CD14-positive monocyte (primary cell): ENCODE measurements around the gene AXIN1. TPM values are rescaled to one million over a fixed set of nuclear protein-coding genes. Genes with fewer than 3 reads are reported as not detected.
"Not testable (repeated sequence)": the region's sequence is repeated elsewhere in the genome, so short reads cannot be mapped to it uniquely, and the experiment has no call there.

ENCODE experiments used
- DNase-seq, 3 donors: peaks; one replicate each; pipeline ENCODE4 v3.0.0-alpha.2; 2011 to 2022
- H2AFZ ChIP-seq: 2 replicates; pipeline ENCODE4 v1.6.0; 2012; ENCODE audit warnings: mild to moderate bottlenecking, low read depth, low read length, inconsistent platforms; ENCODE audit not compliant: insufficient read depth, poor library complexity, severe bottlenecking
- H3K27ac ChIP-seq, 2 donors: 1 replicate in 1 of 2; 2 replicates in 1 of 2; pipeline ENCODE4 v1.5.1; 2012 to 2013; ENCODE audit warnings: low read length in 2 of 2, control low read depth in 1 of 2, inconsistent platforms in 1 of 2, low read depth in 1 of 2, mild to moderate bottlenecking in 1 of 2
- H3K27me3 ChIP-seq, 2 donors: one replicate each; pipeline versions ENCODE4 v1.6.0 to v1.6.1; 2011 to 2013; ENCODE audit warnings: low read length in 2 of 2; ENCODE audit not compliant: control insufficient read depth in 2 of 2, insufficient read depth in 2 of 2
- H3K36me3 ChIP-seq, 2 donors: replicated peaks in 1 of 2; 1 replicate in 1 of 2; 2 replicates in 1 of 2; pipeline versions ENCODE4 v1.5.1 to v1.6.1; 2012 to 2013; ENCODE audit warnings: low read length in 2 of 2, control low read depth in 1 of 2, inconsistent platforms in 1 of 2, mild to moderate bottlenecking in 1 of 2; ENCODE audit not compliant: insufficient read depth in 2 of 2, control insufficient read depth in 1 of 2
- H3K4me1 ChIP-seq, 2 donors: 1 replicate in 1 of 2; 2 replicates in 1 of 2; pipeline versions ENCODE4 v1.5.1 to v1.6.1; 2012 to 2013; ENCODE audit warnings: low read length in 2 of 2, control low read depth in 1 of 2, inconsistent platforms in 1 of 2, mild to moderate bottlenecking in 1 of 2, moderate library complexity in 1 of 2; ENCODE audit not compliant: insufficient read depth in 2 of 2, control insufficient read depth in 1 of 2
- H3K4me2 ChIP-seq: replicated peaks from 2 replicates; pipeline ENCODE3; 2012; ENCODE audit warnings: low read length, moderate library complexity, mild to moderate bottlenecking; ENCODE audit not compliant: poor library complexity, severe bottlenecking; ENCODE audit errors: extremely low read depth
- H3K4me3 ChIP-seq, 3 experiments: fragments of 200-600 bp in 1 of 3; sonication (generic) in 1 of 3; replicated peaks in 1 of 3; 1 replicate in 2 of 3; 2 replicates in 1 of 3; pipeline ENCODE4 v1.5.1; 2011 to 2013; ENCODE audit warnings: low read length in 3 of 3, mild to moderate bottlenecking in 3 of 3, control low read depth in 2 of 3, low read depth in 2 of 3, inconsistent platforms in 1 of 3, moderate library complexity in 1 of 3
- H3K79me2 ChIP-seq: 2 replicates; pipeline ENCODE4 v1.6.0; 2012; ENCODE audit warnings: mild to moderate bottlenecking, control low read depth, inconsistent platforms, low read length, moderate library complexity; ENCODE audit not compliant: insufficient read depth
- H3K9ac ChIP-seq: 2 replicates; pipeline ENCODE4 v1.6.0; 2017; ENCODE audit warnings: low read length, mild to moderate bottlenecking; ENCODE audit not compliant: insufficient read depth, poor library complexity, severe bottlenecking
- H3K9me3 ChIP-seq, 2 donors: replicated peaks in 1 of 2; 1 replicate in 1 of 2; 2 replicates in 1 of 2; pipeline versions ENCODE4 v1.5.1 to v1.6.1; 2012 to 2013; ENCODE audit warnings: low read length in 2 of 2, control low read depth in 1 of 2; ENCODE audit not compliant: control insufficient read depth in 1 of 2, insufficient read depth in 1 of 2
- H4K20me1 ChIP-seq: 2 replicates; pipeline ENCODE4 v1.6.0; 2012; ENCODE audit warnings: mild to moderate bottlenecking, low read length, control low read depth, moderate library complexity; ENCODE audit not compliant: insufficient read depth
- H3K27ac Mint-ChIP-seq, 7 donors: one replicate each; pipeline ENCODE4 v1.8.0; 2020; ENCODE audit warnings: mild to moderate bottlenecking in 7 of 7, mixed read lengths in 7 of 7, moderate library complexity in 6 of 7, inconsistent platforms in 2 of 7
- H3K27me3 Mint-ChIP-seq, 3 donors: one replicate each; pipeline ENCODE4 v1.8.0; 2021 to 2022; ENCODE audit warnings: low read depth in 3 of 3, mild to moderate bottlenecking in 3 of 3, mixed read lengths in 3 of 3, moderate library complexity in 3 of 3, inconsistent platforms in 1 of 3
- H3K36me3 Mint-ChIP-seq, 2 donors: one replicate each; pipeline ENCODE4 v1.8.0; 2020; ENCODE audit warnings: mixed read lengths in 2 of 2, inconsistent platforms in 1 of 2, mild to moderate bottlenecking in 1 of 2
- H3K4me1 Mint-ChIP-seq: one replicate; pipeline ENCODE4 v1.8.0; 2020; ENCODE audit warnings: mild to moderate bottlenecking, mixed read lengths
- H3K4me3 Mint-ChIP-seq, 2 donors: one replicate each; pipeline ENCODE4 v1.8.0; 2020; ENCODE audit warnings: mild to moderate bottlenecking in 2 of 2, mixed read lengths in 2 of 2, moderate library complexity in 1 of 2
- H3K9me3 Mint-ChIP-seq, 7 donors: one replicate each; pipeline ENCODE4 v1.8.0; 2020 to 2022; ENCODE audit warnings: mixed read lengths in 7 of 7, mild to moderate bottlenecking in 6 of 7, moderate library complexity in 6 of 7, inconsistent platforms in 2 of 7
- CTCF ChIP-seq: fragments of 200-600 bp; IDR thresholded peaks from one replicate; pipeline ENCODE4 v1.8.0; 2022; ENCODE audit warnings: antibody characterized with exemption, mild to moderate bottlenecking
- WGBS: methylation state at CpG from one replicate; pipeline ENCODE4 v1.1.5; 2013; ENCODE audit warnings: missing lambda C conversion rate; ENCODE audit not compliant: insufficient coverage; 5-methylcytosine and 5-hydroxymethylcytosine counted together
- intact Hi-C, 2 donors: fragments of 100-400 bp; cut with micrococcal nuclease; formaldehyde crosslinking; loops; one replicate each; pipeline versions ENCODE4 v1.15.0 to v1.15.1; 2023
- polyA plus RNA-seq, 3 donors: library from polyadenylated mRNA; depleted of rRNA in 1 of 3; unstranded in 2 of 3; stranded (reverse) in 1 of 3; fragments of 300-500 nt in 2 of 3; fragments of >200 nt in 1 of 3; fragmentation: Illumina TruSeq in 2 of 3; gene quantifications; 1 replicate in 2 of 3; 2 replicates in 1 of 3; pipeline ENCODE4 v1.2.3, GENCODE V29; 2012 to 2021

Gene AXIN1
- polyA plus RNA-seq, 3 donors = 0.30 to 20.9 (median 0.74) TPM

- H3K9me3 Mint-ChIP-seq = peaks cover 0 to 3% (median 0%) of the 10 kb centered on the region in 7 donors
- H3K27ac ChIP-seq = peak overlapping the region; percentile 11 to 60
- peaks cover 99% of the 10 kb centered on the region for H3K79me2 ChIP-seq
- no peak overlapping the region for H3K4me3 ChIP-seq
- H3K36me3 ChIP-seq = peaks cover 0 to 6% of the 10 kb centered on the region in 2 donors
- no peak for DNase-seq
- H3K9ac ChIP-seq = no peak overlapping the region
- H3K27me3 Mint-ChIP-seq = peaks cover 0 to 4% (median 1%) of the 10 kb centered on the region in 3 donors
- peak overlapping the region in 4 of 7 donors; percentile 30 to 75 (median 58) for H3K27ac Mint-ChIP-seq
- peaks cover 50 to 64% of the 10 kb centered on the region in 2 donors for H3K4me1 ChIP-seq
- no peak for TF ChIP-seq CTCF
- peaks cover 84% of the 10 kb centered on the region for H3K4me1 Mint-ChIP-seq
- intact Hi-C loops = no loop called here
- H4K20me1 ChIP-seq = peaks cover 64% of the 10 kb centered on the region
- H3K4me3 Mint-ChIP-seq = no peak overlapping the region
- no peak overlapping the region for H2AFZ ChIP-seq
- no peak overlapping the region for H3K4me2 ChIP-seq
- no peaks in the 10 kb centered on the region for H3K9me3 ChIP-seq
- peaks cover 6 to 9% of the 10 kb centered on the region in 2 donors for H3K36me3 Mint-ChIP-seq
- H3K27me3 ChIP-seq = no peaks in the 10 kb centered on the region
- WGBS = 77% methylated on average over 10 of the region's 10 CpGs
Observed at GRCh38 chr16:337437-337836, 15.1 kb downstream of the AXIN1 start.

GRCh38 chr16:336269-336668 is 16.3 kb downstream of the AXIN1 start:
- Histone ChIP-seq H3K79me2 (peaks cover 100% of the 10 kb centered on the region), H3K4me2 (peak overlapping the region; percentile 66), H3K4me1 (peaks cover 56 to 69% of the 10 kb centered on the region in 2 donors), H3K9me3 (no peaks in the 10 kb centered on the region), H3K27ac (peak overlapping the region; percentile 46 to 67), H3K9ac (no peak overlapping the region), H3K27me3 (no peaks in the 10 kb centered on the region), H3K4me3 (peak overlapping the region; percentile 3 to 60 (median 16)), H2AFZ (peak overlapping the region; percentile 67), H4K20me1 (peaks cover 68% of the 10 kb centered on the region), H3K36me3 (no peaks in the 10 kb centered on the region)
- Mint-ChIP-seq H3K36me3 (peaks cover 0 to 3% of the 10 kb centered on the region in 2 donors), H3K4me3 (peak overlapping the region; percentile 61 to 81), H3K27me3 (peaks cover 0 to 4% (median 0%) of the 10 kb centered on the region in 3 donors), H3K4me1 (peaks cover 86% of the 10 kb centered on the region), H3K27ac (peak overlapping the region; percentile 82 to 93 (median 89)), H3K9me3 (peaks cover 0 to 2% (median 0%) of the 10 kb centered on the region in 7 donors)
- no peak for TF ChIP-seq CTCF
- peak; percentile 70 to 79 (median 71) for DNase-seq
- WGBS = 6% methylated on average over 9 of the region's 11 CpGs
- intact Hi-C loops = no loop called here

- H3K4me3 ChIP-seq, H3K9me3 Mint-ChIP-seq, H3K36me3 ChIP-seq, H3K9me3 ChIP-seq, H3K9ac ChIP-seq, H3K4me3 Mint-ChIP-seq, H2AFZ ChIP-seq, intact Hi-C loops, H3K27me3 Mint-ChIP-seq, H3K27me3 ChIP-seq, DNase-seq, H3K4me2 ChIP-seq: not testable (repeated sequence)
- Mint-ChIP-seq H3K4me1 (peaks cover 85% of the 10 kb centered on the region), H3K27ac (peak overlapping the region in 5 of 7 donors; percentile 66 to 93 (median 82)), H3K36me3 (peaks cover 10 to 12% of the 10 kb centered on the region in 2 donors)
- Histone ChIP-seq H4K20me1 (peaks cover 63% of the 10 kb centered on the region), H3K27ac (peak overlapping the region in 1 of 2 donors; percentile 67), H3K79me2 (peaks cover 100% of the 10 kb centered on the region), H3K4me1 (peaks cover 45 to 57% of the 10 kb centered on the region in 2 donors)
- WGBS = 97% methylated on average over 6 of the region's 11 CpGs
Observed at GRCh38 chr16:334861-335632, 17.5 kb downstream of the AXIN1 start.
